H1 (cell line): Measurements from ENCODE around the gene EPHA7. TPM values are rescaled to one million over a fixed set of nuclear protein-coding genes. Genes with fewer than 3 reads are reported as not detected.

Source experiments
- CTCF ChIA-PET: fragments of 300-600 bp; sonication (Branson Sonifier 250); formaldehyde crosslinking; loops from one replicate; lab custom pipeline; 2021; ENCODE audit not compliant: partially characterized antibody; lab: Charles Lee
- POLR2A ChIA-PET: fragments of 300-600 bp; sonication (Branson Sonifier 250); formaldehyde crosslinking; loops from one replicate; lab custom pipeline; 2021; ENCODE audit warnings: inconsistent platforms; ENCODE audit not compliant: partially characterized antibody; lab: Charles Lee
- DNase-seq, 2 experiments: peaks; one replicate each; pipeline versions ENCODE4 v3.0.0 to v3.0.0-alpha.2; 2010 to 2022; ENCODE audit warnings: low spot score in 2 of 2, low read depth in 1 of 2, mixed read lengths in 1 of 2
- FAIRE-seq: peaks from 2 replicates; lab custom pipeline; 2011; peaks lifted over from hg19 to GRCh38; lab: Jason Lieb, UNC
- H2AFZ ChIP-seq: 2 replicates; pipeline ENCODE4 v1.8.1; 2012; ENCODE audit warnings: low read length, inconsistent platforms
- H2AK5ac ChIP-seq: 2 replicates; pipeline ENCODE4 v1.6.1; 2013; ENCODE audit warnings: low read depth, low read length
- H2BK120ac ChIP-seq: replicated peaks from 2 replicates; pipeline ENCODE3; 2013; ENCODE audit warnings: low read depth, low read length, inconsistent platforms
- H2BK12ac ChIP-seq: 2 replicates; pipeline ENCODE4 v1.6.1; 2013; ENCODE audit warnings: low read depth, low read length
- H2BK15ac ChIP-seq: 2 replicates; pipeline ENCODE4 v1.6.1; 2013; ENCODE audit warnings: low read length
- H2BK20ac ChIP-seq: 2 replicates; pipeline ENCODE4 v1.6.1; 2013; ENCODE audit warnings: low read length
- H2BK5ac ChIP-seq: 2 replicates; pipeline ENCODE4 v1.6.1; 2013; ENCODE audit warnings: low read depth, low read length
- H3K14ac ChIP-seq: 2 replicates; pipeline ENCODE4 v1.6.1; 2013; ENCODE audit warnings: inconsistent platforms; ENCODE audit not compliant: insufficient read length
- H3K18ac ChIP-seq: 2 replicates; pipeline ENCODE4 v1.6.1; 2013; ENCODE audit warnings: low read length; ENCODE audit errors: extremely low read depth
- H3K23ac ChIP-seq: 2 replicates; pipeline ENCODE4 v1.6.1; 2013; ENCODE audit warnings: inconsistent platforms; ENCODE audit not compliant: insufficient read length
- H3K23me2 ChIP-seq: 2 replicates; pipeline ENCODE4 v1.6.1; 2013; ENCODE audit warnings: low read depth, low read length
- H3K27ac ChIP-seq: 2 replicates; pipeline ENCODE4 v1.6.1; 2011; ENCODE audit warnings: low read depth, low read length, inconsistent platforms
- H3K27me3 ChIP-seq, 4 experiments: replicated peaks in 1 of 4; 1 replicate in 1 of 4; 2 replicates in 3 of 4; pipeline versions ENCODE4 v1.6.1 to v1.8.1; 2011 to 2013; ENCODE audit warnings: low read length in 3 of 4, mild to moderate bottlenecking in 3 of 4, inconsistent platforms in 2 of 4, mixed read lengths in 2 of 4, moderate library complexity in 1 of 4; ENCODE audit not compliant: control insufficient read depth in 3 of 4, insufficient read depth in 3 of 4; ENCODE audit errors: extremely low read depth in 1 of 4
- H3K36me3 ChIP-seq, 4 experiments: 2 replicates each; pipeline versions ENCODE4 v1.6.1 to v1.8.1; 2011 to 2013; ENCODE audit warnings: mild to moderate bottlenecking in 4 of 4, low read length in 3 of 4, moderate library complexity in 2 of 4, control low read depth in 1 of 4, inconsistent platforms in 1 of 4; ENCODE audit not compliant: insufficient read depth in 4 of 4, control insufficient read depth in 2 of 4
- H3K4ac ChIP-seq: replicated peaks from 2 replicates; pipeline ENCODE3; 2013; ENCODE audit warnings: low read length, low read depth, mixed read lengths, inconsistent platforms; ENCODE audit not compliant: insufficient read length
- H3K4me1 ChIP-seq, 4 experiments: replicated peaks in 1 of 4; 1 replicate in 1 of 4; 2 replicates in 3 of 4; pipeline versions ENCODE4 v1.6.1 to v1.8.1; 2011 to 2013; ENCODE audit warnings: low read length in 3 of 4, inconsistent platforms in 2 of 4, mixed read lengths in 1 of 4; ENCODE audit not compliant: insufficient read depth in 4 of 4, control insufficient read depth in 3 of 4
- H3K4me2 ChIP-seq, 2 experiments: 2 replicates each; pipeline versions ENCODE4 v1.6.1 to v1.8.1; 2011 to 2013; ENCODE audit warnings: low read depth in 2 of 2, low read length in 2 of 2, control low read depth in 1 of 2, inconsistent platforms in 1 of 2, mild to moderate bottlenecking in 1 of 2; ENCODE audit not compliant: insufficient read depth in 1 of 2
- H3K4me3 ChIP-seq, 4 experiments: fragments of 200-600, 300-600 bp in 1 of 4; sonication (generic), shearing (Covaris generic), sonication (Bioruptor Twin) in 1 of 4; 2 replicates each; pipeline versions ENCODE4 v1.5.1 to v1.8.1; 2011 to 2016; ENCODE audit warnings: low read length in 4 of 4, low read depth in 3 of 4, control low read depth in 2 of 4, inconsistent platforms in 2 of 4, mild to moderate bottlenecking in 2 of 4, mixed read lengths in 1 of 4, moderate library complexity in 1 of 4; ENCODE audit not compliant: insufficient read depth in 2 of 4; ENCODE audit errors: extremely low read depth in 1 of 4
- H3K56ac ChIP-seq: replicated peaks from 2 replicates; pipeline ENCODE3; 2013; ENCODE audit warnings: low read depth, mild to moderate bottlenecking, mixed read lengths, low read length, inconsistent platforms; ENCODE audit not compliant: insufficient read length
- H3K79me1 ChIP-seq: 2 replicates; pipeline ENCODE4 v1.6.1; 2013; ENCODE audit warnings: low read depth, low read length, control low read depth
- H3K79me2 ChIP-seq, 2 experiments: 2 replicates each; pipeline versions ENCODE4 v1.6.1 to v1.8.1; 2012 to 2013; ENCODE audit warnings: low read length in 2 of 2, mild to moderate bottlenecking in 2 of 2, inconsistent platforms in 1 of 2; ENCODE audit not compliant: insufficient read depth in 2 of 2, control insufficient read depth in 1 of 2
- H3K9ac ChIP-seq, 4 experiments: replicated peaks in 1 of 4; 1 replicate in 1 of 4; 2 replicates in 3 of 4; pipeline versions ENCODE4 v1.6.1 to v1.8.1; 2011 to 2013; ENCODE audit warnings: low read depth in 3 of 4, low read length in 3 of 4, control low read depth in 2 of 4, mild to moderate bottlenecking in 2 of 4, moderate library complexity in 2 of 4, inconsistent platforms in 1 of 4; ENCODE audit errors: extremely low read depth in 1 of 4
- H3K9me3 ChIP-seq, 2 experiments: 2 replicates each; pipeline versions ENCODE4 v1.6.1 to v1.8.1; 2012 to 2013; ENCODE audit warnings: mild to moderate bottlenecking in 2 of 2, moderate library complexity in 2 of 2, control low read depth in 1 of 2, inconsistent platforms in 1 of 2, low read depth in 1 of 2, low read length in 1 of 2, mixed read lengths in 1 of 2; ENCODE audit not compliant: insufficient read depth in 2 of 2
- H4K20me1 ChIP-seq, 2 experiments: replicated peaks in 1 of 2; 2 replicates each; pipeline versions ENCODE3 to v1.8.1; 2011 to 2013; ENCODE audit warnings: inconsistent platforms in 2 of 2, low read length in 2 of 2, mild to moderate bottlenecking in 1 of 2; ENCODE audit not compliant: insufficient read depth in 2 of 2, control insufficient read depth in 1 of 2
- H4K5ac ChIP-seq: 2 replicates; pipeline ENCODE4 v1.6.1; 2013; ENCODE audit warnings: low read length, low read depth, mixed read lengths, inconsistent platforms; ENCODE audit not compliant: insufficient read length
- H4K8ac ChIP-seq: 2 replicates; pipeline ENCODE4 v1.8.0; 2013; ENCODE audit warnings: mild to moderate bottlenecking, moderate library complexity, low read length, inconsistent platforms; ENCODE audit not compliant: insufficient read depth; ENCODE audit errors: extremely low read depth
- H4K91ac ChIP-seq: replicated peaks from 2 replicates; pipeline ENCODE3; 2013; ENCODE audit warnings: low read length, mixed read lengths, inconsistent platforms; ENCODE audit not compliant: insufficient read length
- ATF2 ChIP-seq: IDR thresholded peaks from 2 replicates; pipeline ENCODE4 v1.6.1; 2012; ENCODE audit warnings: low read length, inconsistent platforms
- CHD1 ChIP-seq: IDR thresholded peaks from 2 replicates; pipeline ENCODE4 v1.6.1; 2012; ENCODE audit warnings: low read depth, low read length, improper control_type of control experiment
- CREB1 ChIP-seq: IDR thresholded peaks from 2 replicates; pipeline ENCODE4 v1.6.1; 2012; ENCODE audit warnings: inconsistent platforms
- EP300 ChIP-seq, 2 experiments: IDR thresholded peaks; 1 replicate in 1 of 2; 2 replicates in 1 of 2; pipeline ENCODE4 v1.6.1; 2011 to 2012; ENCODE audit warnings: low read depth in 2 of 2, low read length in 2 of 2, mild to moderate bottlenecking in 2 of 2, borderline replicate concordance in 1 of 2, inconsistent platforms in 1 of 2, moderate library complexity in 1 of 2
- GABPA ChIP-seq: IDR thresholded peaks from 2 replicates; pipeline ENCODE4 v1.6.1; 2011; ENCODE audit warnings: mild to moderate bottlenecking, low read length, moderate library complexity, borderline replicate concordance; ENCODE audit not compliant: insufficient read depth
- MAFK ChIP-seq: IDR thresholded peaks from 2 replicates; pipeline ENCODE4 v1.6.1; 2012; ENCODE audit warnings: low read depth, mild to moderate bottlenecking, improper control_type of control experiment, low read length
- MAX ChIP-seq: IDR thresholded peaks from 2 replicates; pipeline ENCODE4 v1.6.1; 2012; ENCODE audit warnings: inconsistent platforms
- NRF1 ChIP-seq: IDR thresholded peaks from 2 replicates; pipeline ENCODE4 v1.6.1; 2011; ENCODE audit warnings: mild to moderate bottlenecking, low read depth, low read length, improper control_type of control experiment
- RBBP5 ChIP-seq: IDR thresholded peaks from 2 replicates; pipeline ENCODE4 v1.7.1; 2012; ENCODE audit warnings: low read depth, mild to moderate bottlenecking, inconsistent platforms, low read length, moderate library complexity, borderline replicate concordance
- SAP30 ChIP-seq: fragments of 300-600 bp; sonication (generic); IDR thresholded peaks from 2 replicates; pipeline ENCODE4 v1.7.1; 2012; ENCODE audit warnings: low read length, moderate library complexity, mild to moderate bottlenecking, inconsistent platforms; ENCODE audit not compliant: insufficient read depth, insufficient replicate concordance
- SUZ12 ChIP-seq: fragments of 200-600 bp; sonication (generic); IDR thresholded peaks from 2 replicates; pipeline ENCODE4 v1.6.1; 2012; ENCODE audit warnings: mild to moderate bottlenecking, inconsistent platforms, low read length, moderate library complexity, mixed read lengths
- ZNF274 ChIP-seq: IDR thresholded peaks from 2 replicates; pipeline ENCODE4 v1.7.0; 2012; ENCODE audit warnings: low read length, borderline replicate concordance; ENCODE audit errors: extremely low read depth
- WGBS, 2 experiments: shearing (Covaris generic) in 1 of 2; methylation state at CpG; one replicate each; pipeline versions ENCODE4 v1.1.6 to v1.1.7; 2013 to 2015; ENCODE audit warnings: low lambda C conversion rate in 2 of 2, mixed read lengths in 2 of 2, inconsistent platforms in 1 of 2, low coverage in 1 of 2, missing lambda C conversion rate in 1 of 2; ENCODE audit not compliant: insufficient replicate concordance in 2 of 2, insufficient coverage in 1 of 2, insufficient read length in 1 of 2; ENCODE audit errors: extremely low coverage in 1 of 2, missing lambda C conversion rate in 1 of 2; 5-methylcytosine and 5-hydroxymethylcytosine counted together
- polyA plus RNA-seq, 7 experiments: library from polyadenylated mRNA; depleted of rRNA in 3 of 7; stranded (reverse) in 5 of 7; unstranded in 2 of 7; fragments of >200 nt in 5 of 7; fragments of 200-250 nt in 2 of 7; gene quantifications; 1 replicate in 5 of 7; 2 replicates in 1 of 7; 4 replicates in 1 of 7; pipeline versions ENCODE4 v1.2.1 to v1.2.3, GENCODE V29; 2011 to 2013; ENCODE audit warnings: missing spikeins in 2 of 7, mixed read lengths in 2 of 7
- total RNA-seq: library from RNA; stranded (reverse); fragmentation: NEBNext Ultra II Directional; extraction: Animal tissue kit (Norgen Biotek cat#: 25700); gene quantifications from 2 replicates; pipeline ENCODE4 v1.2.1, GENCODE V29; 2021

Gene EPHA7
- total and polyA plus RNA-seq, 2 of the 8 experiments (the other 6 are each of a cell fraction or from before 2014, with no cell fraction given): 1.3 to 6.8 TPM

- no peak overlapping the region for H3K27ac ChIP-seq
- no peak overlapping the region for H3K9ac ChIP-seq
- H3K23ac ChIP-seq: no peak overlapping the region
- H3K27me3 ChIP-seq: no peaks in the 10 kb centered on the region
- H3K4me1 ChIP-seq: no peaks in the 10 kb centered on the region
- no peak overlapping the region for H3K4me3 ChIP-seq
- no peak overlapping the region for H2AK5ac ChIP-seq
- no peaks in the 10 kb centered on the region for H4K20me1 ChIP-seq
- POLR2A ChIA-PET: no interaction called here
- H3K79me2 ChIP-seq: no peaks in the 10 kb centered on the region
- H3K18ac ChIP-seq: no peak overlapping the region
- peak; percentile 13 for FAIRE-seq
- no peak for TF ChIP-seq MAX
- no peak for TF ChIP-seq ATF2
- no peak for TF ChIP-seq ZNF274
- TF ChIP-seq GABPA: no peak
- TF ChIP-seq MAFK: no peak
- no peak for TF ChIP-seq EP300 (IDR thresholded peaks at IDR 0.05; ENCODE audit: borderline replicate concordance in 1 of 2, low read depth in 2 of 2, low read length in 2 of 2)
- no peak for TF ChIP-seq RBBP5
- TF ChIP-seq NRF1: no peak
- no peak for TF ChIP-seq SAP30
- no peak for TF ChIP-seq CREB1
- TF ChIP-seq SUZ12: no peak
- no peak for TF ChIP-seq CHD1
- no peak overlapping the region for H4K5ac ChIP-seq
- H3K79me1 ChIP-seq: no peaks in the 10 kb centered on the region
- H3K4me2 ChIP-seq: no peak overlapping the region
- H3K9me3 ChIP-seq: no peaks in the 10 kb centered on the region
- no peak overlapping the region for H3K4ac ChIP-seq
- H3K56ac ChIP-seq: no peak overlapping the region
- 82% methylated on average over 1 of the region's 1 CpG; no CpG with 5 or more reads in 1 of the 2 experiments for WGBS, 2 experiments
- no peak overlapping the region for H2BK5ac ChIP-seq
- H2BK120ac ChIP-seq: no peak overlapping the region
- no peaks in the 10 kb centered on the region for H3K23me2 ChIP-seq
- H2BK15ac ChIP-seq: no peak overlapping the region
- no peak overlapping the region for H2BK12ac ChIP-seq
- CTCF ChIA-PET: interaction anchor here (1.0 kb wide), 1 partner anchor 21 kb away, joined by 3 read pairs; no protein-coding TSS in a partner anchor
- no peak overlapping the region for H2BK20ac ChIP-seq
- no peak overlapping the region for H2AFZ ChIP-seq
- no peak overlapping the region for H3K14ac ChIP-seq
- H4K91ac ChIP-seq: no peak overlapping the region
- no peak for DNase-seq
- H3K36me3 ChIP-seq: no peaks in the 10 kb centered on the region
- H4K8ac ChIP-seq: no peak overlapping the region
Measured at GRCh38 chr6:93398723-93399122, 20.6 kb downstream of the EPHA7 start.
